Mucosa of descending colon (tissue), 3 donors: Measurements from ENCODE around the gene MYOZ2. TPM values are rescaled to one million over a fixed set of nuclear protein-coding genes. Genes with fewer than 3 reads are reported as not detected.

Experiments used
- ATAC-seq: fragments of 200-7000 bp; cut with Tn5 transposase; one replicate; pipeline ENCODE4 v1.9.1; 2020; ENCODE audit warnings: mild to moderate bottlenecking, moderate library complexity
- DNase-seq, 3 donors: peaks; one replicate each; pipeline ENCODE4 v3.0.0-alpha.2; 2020
- H3K36me3 ChIP-seq: fragments of 200-600 bp; one replicate; pipeline ENCODE4 v1.8.0; 2021; ENCODE audit warnings: low read depth, mild to moderate bottlenecking
- H3K4me1 ChIP-seq: fragments of 200-600 bp; one replicate; pipeline ENCODE4 v1.8.0; 2021; ENCODE audit warnings: low read depth, mild to moderate bottlenecking
- H3K4me3 ChIP-seq: fragments of 200-600 bp; one replicate; pipeline ENCODE4 v1.8.0; 2021; ENCODE audit warnings: mild to moderate bottlenecking
- H3K9me3 ChIP-seq: fragments of 200-600 bp; one replicate; pipeline ENCODE4 v1.8.0; 2021; ENCODE audit warnings: mild to moderate bottlenecking
- intact Hi-C, 2 donors: fragments of 100-400 bp; cut with DNase I in 1 of 2; cut with micrococcal nuclease in 1 of 2; formaldehyde crosslinking; loops; one replicate each; pipeline versions ENCODE4 v1.11.0 to v1.11.1; 2022; cut with DNase I, micrococcal nuclease
- total RNA-seq, 3 donors: library from RNA; stranded (reverse); fragmentation: NEBNext Ultra II Directional in 2 of 3; extraction: Animal tissue kit (Norgen Biotek cat#: 25700) in 2 of 3; gene quantifications; one replicate each; pipeline versions ENCODE4 v1.2.1 to v1.2.4, GENCODE V29; 2021 to 2023
- TF ChIP-seq, protein P1 (sequence below): fragments of 200-600 bp; IDR thresholded peaks from one replicate; pipeline ENCODE4 v1.8.0; 2022; ENCODE audit warnings: antibody characterized with exemption, mild to moderate bottlenecking
- donor health status: DM: no; HTN: no; CAD: no; lungs with moderate emphysema.
- donor health status: DM: no; HTN: no; CAD: no.
- donor health status: DM: no; HTN: yes; CAD: no.

MYOZ2 gene
- total RNA-seq, 3 donors from 2014 or later: 0.20 to 0.63 (median 0.29) TPM

DNA sequence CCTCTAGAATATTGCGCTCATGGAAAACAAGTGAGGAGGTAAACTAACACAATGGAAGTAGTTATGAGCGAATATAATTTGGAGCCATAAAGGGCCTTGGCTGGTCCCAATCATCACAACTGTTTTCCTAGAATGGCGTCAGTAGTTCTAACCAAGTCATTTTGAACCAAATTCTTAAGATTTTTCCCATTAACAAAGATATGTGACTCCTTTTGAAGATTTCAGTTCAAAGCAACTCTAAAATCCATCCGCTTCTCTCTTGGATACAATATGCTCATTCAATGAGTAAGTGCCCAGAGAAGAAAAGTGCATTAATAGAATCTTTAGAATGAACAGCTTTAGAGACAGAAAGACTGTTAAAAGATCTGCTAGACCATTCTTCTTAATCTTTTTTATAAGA is 19.6 kb upstream of the MYOZ2 start:
- TF ChIP-seq, protein P1, sequence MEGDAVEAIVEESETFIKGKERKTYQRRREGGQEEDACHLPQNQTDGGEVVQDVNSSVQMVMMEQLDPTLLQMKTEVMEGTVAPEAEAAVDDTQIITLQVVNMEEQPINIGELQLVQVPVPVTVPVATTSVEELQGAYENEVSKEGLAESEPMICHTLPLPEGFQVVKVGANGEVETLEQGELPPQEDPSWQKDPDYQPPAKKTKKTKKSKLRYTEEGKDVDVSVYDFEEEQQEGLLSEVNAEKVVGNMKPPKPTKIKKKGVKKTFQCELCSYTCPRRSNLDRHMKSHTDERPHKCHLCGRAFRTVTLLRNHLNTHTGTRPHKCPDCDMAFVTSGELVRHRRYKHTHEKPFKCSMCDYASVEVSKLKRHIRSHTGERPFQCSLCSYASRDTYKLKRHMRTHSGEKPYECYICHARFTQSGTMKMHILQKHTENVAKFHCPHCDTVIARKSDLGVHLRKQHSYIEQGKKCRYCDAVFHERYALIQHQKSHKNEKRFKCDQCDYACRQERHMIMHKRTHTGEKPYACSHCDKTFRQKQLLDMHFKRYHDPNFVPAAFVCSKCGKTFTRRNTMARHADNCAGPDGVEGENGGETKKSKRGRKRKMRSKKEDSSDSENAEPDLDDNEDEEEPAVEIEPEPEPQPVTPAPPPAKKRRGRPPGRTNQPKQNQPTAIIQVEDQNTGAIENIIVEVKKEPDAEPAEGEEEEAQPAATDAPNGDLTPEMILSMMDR: no peak
- no peaks in the 10 kb centered on the region for H3K36me3 ChIP-seq
- intact Hi-C loops: no loop called here
- H3K9me3 ChIP-seq: no peaks in the 10 kb centered on the region
- H3K4me3 ChIP-seq: no peak overlapping the region
- DNase-seq: no peak
- no peak for ATAC-seq
- no peaks in the 10 kb centered on the region for H3K4me1 ChIP-seq

DNA sequence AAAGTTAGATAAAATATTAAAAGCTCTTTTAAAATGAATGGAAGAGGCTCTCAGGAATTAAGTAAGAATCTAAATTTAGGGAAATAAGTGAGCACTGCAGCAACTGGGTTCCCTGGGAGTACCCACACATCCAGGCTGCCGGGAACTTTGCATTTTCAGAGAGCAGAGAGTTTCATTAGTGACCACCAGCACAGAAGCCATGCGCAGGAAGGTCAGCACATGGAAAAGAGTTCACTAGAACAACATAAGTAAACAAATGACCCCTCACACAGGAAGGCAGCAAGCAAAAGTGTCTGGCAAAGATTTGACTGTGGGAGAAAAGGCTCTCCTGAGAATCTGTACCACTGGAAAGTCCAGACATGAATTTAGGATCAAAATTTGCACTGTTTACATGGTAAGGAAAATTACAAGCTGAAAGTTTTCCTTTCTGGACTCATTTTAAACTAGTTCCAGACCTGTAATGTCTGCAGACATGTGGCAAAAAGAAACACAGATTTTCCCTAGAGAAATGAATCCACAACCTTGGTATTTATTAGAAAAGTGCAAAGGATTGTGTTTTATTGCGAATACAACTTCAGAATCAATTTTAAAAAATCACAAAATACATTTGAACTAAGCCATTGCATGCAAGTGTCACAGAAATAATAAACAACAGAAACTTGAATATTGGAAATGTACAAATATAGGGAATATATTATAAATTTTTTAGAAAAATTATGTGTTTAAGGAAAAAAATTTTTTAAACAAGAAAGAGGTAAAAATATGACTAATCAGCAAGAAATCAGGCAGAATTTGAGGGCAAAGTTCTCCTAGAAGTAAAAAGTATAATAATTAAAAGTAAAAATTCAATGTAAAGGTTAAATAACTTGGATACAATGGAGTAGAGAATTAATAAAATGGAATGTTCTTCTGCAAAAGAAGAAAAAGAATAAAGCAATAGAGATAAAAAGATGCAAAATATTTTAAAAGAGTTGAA is 18.4 kb upstream of the MYOZ2 start:
- DNase-seq: no peak
- TF ChIP-seq, protein P1: no peak
- intact Hi-C loops: no loop called here
- ATAC-seq: no peak
- Histone ChIP-seq H3K9me3 (no peaks in the 10 kb centered on the region), H3K36me3 (no peaks in the 10 kb centered on the region), H3K4me3 (no peak overlapping the region), H3K4me1 (no peaks in the 10 kb centered on the region)

DNA sequence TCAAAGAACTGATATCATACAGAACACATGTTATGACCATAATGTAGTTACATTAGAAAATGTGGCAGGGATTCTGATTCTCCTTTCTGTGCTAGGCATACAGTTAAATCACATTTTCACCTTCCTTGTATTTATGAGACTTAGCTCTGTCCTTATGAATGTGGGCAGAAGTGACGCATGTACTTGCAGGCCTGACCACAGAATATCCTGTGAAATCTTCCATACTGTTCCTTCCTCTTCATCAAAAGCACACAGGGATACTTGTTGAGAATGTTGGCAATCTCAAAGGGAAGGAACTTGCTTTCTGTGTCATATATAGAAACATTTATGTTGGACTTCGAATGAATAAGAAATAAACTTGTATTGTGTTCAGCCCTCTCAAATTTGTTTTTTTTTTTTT is 17.2 kb upstream of the MYOZ2 start:
- DNase-seq: no peak
- Histone ChIP-seq H3K4me1 (no peaks in the 10 kb centered on the region), H3K36me3 (no peaks in the 10 kb centered on the region), H3K9me3 (no peaks in the 10 kb centered on the region), H3K4me3 (no peak overlapping the region)
- intact Hi-C loops: no loop called here
- TF ChIP-seq, protein P1: no peak
- ATAC-seq: no peak

DNA sequence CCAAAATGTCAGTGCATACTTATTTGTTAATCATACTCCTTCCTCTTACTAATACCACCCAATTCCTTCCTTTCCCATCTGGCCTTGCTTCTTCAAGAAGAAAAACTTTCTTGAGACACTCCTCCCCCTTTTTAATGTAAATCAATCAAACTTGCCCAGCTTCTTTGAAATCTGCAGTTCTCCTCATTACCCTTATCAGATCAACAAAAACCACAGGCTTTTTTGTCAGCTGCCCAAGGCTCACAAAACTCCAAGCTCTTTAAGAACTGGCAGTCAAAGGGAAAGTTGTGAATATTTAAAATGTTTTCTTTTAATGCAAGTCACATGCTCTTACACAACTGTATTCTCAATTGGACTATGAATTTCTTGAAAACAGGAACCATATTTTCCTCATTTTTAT is 11.3 kb upstream of the MYOZ2 start:
- Histone ChIP-seq H3K4me3 (no peak overlapping the region), H3K4me1 (no peaks in the 10 kb centered on the region), H3K9me3 (no peaks in the 10 kb centered on the region), H3K36me3 (no peaks in the 10 kb centered on the region)
- TF ChIP-seq, protein P1: no peak
- no peak for ATAC-seq
- intact Hi-C loops: no loop called here
- no peak for DNase-seq

DNA sequence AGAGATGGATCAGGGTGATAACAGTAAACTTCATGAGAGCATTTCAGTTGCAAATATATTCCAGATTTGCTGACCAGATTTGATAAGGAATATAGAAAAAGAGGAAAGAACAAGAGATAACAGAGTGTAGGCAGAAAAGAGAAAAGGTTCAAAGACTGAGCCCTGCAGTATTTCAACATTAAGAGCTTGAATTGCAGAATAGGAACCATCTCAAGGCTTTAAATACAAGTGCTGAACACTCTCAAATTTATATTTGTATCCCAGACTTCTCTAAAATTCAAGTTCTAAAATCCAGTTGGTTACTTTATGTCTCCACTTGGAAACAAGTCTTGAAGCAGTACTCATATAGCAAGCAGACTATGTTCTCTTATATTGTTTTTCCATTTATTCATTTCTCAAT is 9.7 kb upstream of the MYOZ2 start:
- H3K4me1 ChIP-seq: no peaks in the 10 kb centered on the region
- TF ChIP-seq, protein P1: no peak
- H3K36me3 ChIP-seq: no peaks in the 10 kb centered on the region
- DNase-seq (no peak), ATAC-seq (no peak)
- H3K4me3 ChIP-seq: no peak overlapping the region
- intact Hi-C loops: no loop called here
- H3K9me3 ChIP-seq: no peaks in the 10 kb centered on the region
